ENCODE data around the gene LYZL4.

The LYZL4 gene

DNA sequence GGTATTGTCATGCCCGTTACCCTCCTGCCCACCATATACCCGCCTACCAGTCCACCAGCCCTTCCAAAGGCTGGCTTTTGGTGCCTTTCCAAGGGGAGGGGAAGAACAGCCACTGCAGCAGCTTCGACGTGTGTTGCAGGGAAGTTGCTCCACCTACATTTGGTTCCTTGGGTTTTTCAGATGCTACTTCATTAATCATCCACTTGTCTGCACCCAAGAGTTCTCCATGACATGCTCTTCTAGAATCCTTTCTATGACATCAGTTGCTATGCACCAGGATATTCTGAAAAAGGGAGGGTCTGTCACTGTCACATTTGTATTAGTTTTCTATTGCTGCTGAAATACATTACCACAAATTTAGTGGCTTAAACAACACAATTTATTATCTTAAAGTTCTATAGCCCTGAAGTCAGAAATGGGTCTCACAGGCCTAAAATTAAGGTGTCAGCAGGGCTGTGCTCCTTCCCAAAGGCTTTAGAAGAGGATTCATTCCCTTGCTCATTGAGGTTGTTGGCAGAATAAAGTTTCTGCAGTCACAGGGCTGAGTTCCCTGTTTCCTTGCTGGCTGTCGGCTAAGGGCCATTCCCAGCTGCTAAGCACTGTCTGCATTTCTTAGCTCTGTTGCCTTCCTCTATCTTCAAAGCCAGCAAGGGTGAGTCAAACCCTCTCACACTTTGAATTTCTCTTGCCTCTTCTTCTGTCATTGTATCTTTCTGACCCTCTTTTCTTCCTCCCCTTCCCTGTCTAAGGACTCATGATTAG is at the start of gene LYZL4:
Gene LYZL4, minus strand, starts transcription at position 241 of the 762 bp plus-strand sequence. CDS start 3,359 bp downstream, outside the sequence.
- DNase-seq (ENCODE audit: low read depth): no peak

DNA sequence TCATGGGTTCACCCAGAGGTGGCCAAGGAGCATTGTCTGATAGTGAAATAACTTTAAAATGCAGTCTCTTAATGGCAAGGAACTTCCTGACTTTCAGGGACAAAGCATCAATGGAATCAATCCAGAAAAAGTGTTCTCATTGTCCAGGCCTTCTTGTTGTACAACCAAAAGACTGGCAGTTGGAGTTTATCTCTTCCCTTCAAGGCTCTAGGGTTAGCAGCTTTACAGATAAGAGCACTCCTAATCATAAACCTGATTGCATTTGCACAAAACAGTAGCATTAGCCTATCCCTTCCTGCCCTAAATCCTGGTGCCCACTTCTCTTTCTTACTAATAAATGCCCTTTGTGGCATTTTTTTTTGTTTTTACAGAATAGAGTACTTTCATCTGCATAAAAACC is 48.7 kb upstream of the LYZL4 start:
- no peak for DNase-seq (ENCODE audit: low read depth)

GRCh38 chr3:42456211-42456610 is 45.8 kb upstream of the LYZL4 start:
- DNase-seq (ENCODE audit: low read depth): no peak

GRCh38 chr3:42451546-42452230 is 41.3 kb upstream of the LYZL4 start:
- no peak for DNase-seq (ENCODE audit: low read depth)

- no peak for DNase-seq (ENCODE audit: low read depth)
These were observed 40.7 kb upstream of the LYZL4 start for GRCh38 chr3:42451116-42451515.

GRCh38 chr3:42450567-42450966 is 40.2 kb upstream of the LYZL4 start:
- DNase-seq (ENCODE audit: low read depth): no peak

DNA sequence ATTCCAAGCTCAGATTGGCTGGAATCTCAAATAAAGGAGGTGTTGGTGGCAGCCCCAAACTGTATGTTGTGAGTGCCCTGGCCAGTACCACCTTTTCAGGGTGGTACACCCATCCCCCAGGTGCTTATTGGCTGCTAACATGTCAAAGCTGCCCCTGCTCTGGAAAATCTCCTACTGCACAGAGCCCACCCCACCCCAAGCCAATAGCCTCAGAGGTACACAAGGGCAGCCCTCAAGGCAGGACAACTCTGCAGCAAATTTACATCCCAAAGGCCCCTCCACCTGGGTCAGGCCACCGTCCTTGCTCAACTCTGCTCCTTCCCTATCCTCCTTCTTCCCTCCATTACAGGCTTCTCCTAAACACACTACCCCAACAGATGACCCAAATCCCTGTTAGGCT is 37.1 kb upstream of the LYZL4 start:
- no peak for DNase-seq (ENCODE audit: low read depth)

- DNase-seq (ENCODE audit: low read depth): no peak
These were observed 36.0 kb upstream of the LYZL4 start for GRCh38 chr3:42446111-42447050.

DNA sequence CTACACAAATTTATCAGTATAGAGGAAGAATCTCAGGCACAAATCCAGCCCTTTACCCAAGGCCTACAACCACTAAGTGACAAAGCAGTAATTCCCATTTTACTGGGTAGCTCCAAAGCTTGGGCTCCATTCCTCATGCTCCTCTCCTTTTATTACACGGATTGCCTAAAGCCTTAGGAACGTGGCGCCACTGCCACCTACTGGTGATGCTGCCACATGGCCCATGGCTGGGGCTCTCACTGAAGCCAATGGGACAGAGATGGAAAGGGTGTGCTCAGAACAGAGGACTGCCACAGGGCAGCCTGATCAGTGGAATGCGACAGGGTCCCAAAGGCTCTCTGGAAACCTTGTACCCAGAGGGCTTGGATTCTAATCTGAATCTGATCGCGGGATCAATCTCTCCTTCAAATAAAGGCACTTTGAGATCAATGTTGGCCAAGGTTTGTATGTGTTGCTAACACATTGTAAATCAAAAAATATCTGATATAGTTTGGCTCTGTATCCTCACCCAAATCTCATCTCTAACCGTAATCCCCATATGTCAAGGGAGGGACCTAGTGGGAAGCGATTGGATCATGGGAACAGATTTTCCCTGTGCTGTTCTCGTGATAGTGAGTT is 33.5 kb upstream of the LYZL4 start:
- DNase-seq (ENCODE audit: low read depth): peak; percentile 58

DNA sequence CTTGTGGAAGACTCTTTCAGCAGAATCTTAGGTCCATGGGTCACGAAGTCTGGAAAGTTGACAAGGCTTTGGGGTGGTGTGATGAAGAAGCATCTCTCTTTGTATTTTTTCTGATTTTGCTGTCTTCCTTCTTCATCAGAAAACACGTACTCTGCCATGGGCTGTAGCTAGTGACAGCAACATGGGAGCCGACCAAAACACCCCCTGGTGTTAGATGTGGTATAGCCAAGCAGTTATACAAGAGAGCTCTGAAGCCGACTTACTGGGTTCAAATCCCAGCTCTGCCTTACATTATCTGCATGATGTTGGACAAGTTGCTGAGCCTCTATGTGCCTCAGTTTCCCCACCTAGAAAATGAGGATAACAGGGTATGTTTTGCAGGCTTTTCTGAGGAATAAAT is 32.9 kb upstream of the LYZL4 start:
- no peak for DNase-seq (ENCODE audit: low read depth)

GRCh38 chr3:42442640-42443039 is 32.2 kb upstream of the LYZL4 start:
- DNase-seq (ENCODE audit: low read depth): no peak

- DNase-seq (ENCODE audit: low read depth): no peak
These were observed 31.4 kb upstream of the LYZL4 start for GRCh38 chr3:42441791-42442190.

GRCh38 chr3:42440924-42441323 is 30.5 kb upstream of the LYZL4 start:
- DNase-seq (ENCODE audit: low read depth): no peak

GRCh38 chr3:42439261-42440115 is 29.1 kb upstream of the LYZL4 start:
- no peak for DNase-seq (ENCODE audit: low read depth)

GRCh38 chr3:42438758-42439157 is 28.3 kb upstream of the LYZL4 start:
- no peak for DNase-seq (ENCODE audit: low read depth)

DNA sequence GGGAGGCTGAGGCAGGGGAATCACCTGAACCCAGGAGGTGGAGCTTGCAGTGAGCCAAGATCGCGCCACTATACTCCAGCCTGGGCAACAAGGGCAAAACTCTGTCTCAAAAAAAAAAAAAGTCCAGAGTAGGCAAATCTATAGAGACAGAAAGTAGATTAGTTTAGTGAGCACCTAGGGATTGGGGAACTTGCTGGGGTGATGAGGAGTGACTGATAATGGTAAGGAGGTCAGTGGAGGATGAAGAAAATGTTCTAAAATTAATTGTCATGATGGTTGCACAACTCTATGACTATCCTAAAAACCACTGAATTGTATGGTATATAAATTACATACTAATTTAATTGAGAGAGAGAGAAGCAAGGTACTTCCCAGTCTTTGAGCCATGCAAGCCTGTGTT is 27.8 kb upstream of the LYZL4 start:
- no peak for DNase-seq (ENCODE audit: low read depth)

- no peak for DNase-seq (ENCODE audit: low read depth)
These were observed 24.5 kb upstream of the LYZL4 start for GRCh38 chr3:42434777-42435380.

GRCh38 chr3:42432485-42432884 is 22.1 kb upstream of the LYZL4 start:
- no peak for DNase-seq (ENCODE audit: low read depth)

- no peak for DNase-seq (ENCODE audit: low read depth)
These were observed 20.5 kb upstream of the LYZL4 start for GRCh38 chr3:42430781-42431532.

DNA sequence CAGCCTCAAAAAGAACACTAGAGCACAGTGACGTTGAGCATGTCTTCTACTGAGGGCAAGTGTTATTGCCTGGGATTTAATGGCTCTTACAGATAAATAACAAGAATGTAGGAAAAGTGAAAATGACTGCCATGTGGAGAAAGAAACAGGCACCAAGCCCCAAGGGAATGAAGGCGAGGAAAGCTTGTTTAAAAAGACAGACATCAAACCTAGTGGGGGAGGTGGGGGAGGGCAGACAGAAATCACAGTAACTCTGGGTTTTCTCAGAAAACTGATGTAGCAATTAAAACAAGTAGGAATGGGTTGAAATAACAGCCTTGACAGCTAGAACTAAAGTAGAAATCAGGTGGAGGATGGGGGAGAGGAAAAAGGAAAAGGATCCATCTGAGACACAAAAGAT is 18.4 kb upstream of the LYZL4 start:
- DNase-seq (ENCODE audit: low read depth): no peak

Measured in activated T-helper 1 cell treated with Interleukin-2 at 50 U/mL for 16 hours (primary cell).